GM19193 (cell line): ENCODE data around the gene KCNK3.

ENCODE experiments used
- POLR2A ChIP-seq: IDR thresholded peaks from 4 replicates; pipeline ENCODE4 v1.6.1; 2011; ENCODE audit not compliant: insufficient read depth, insufficient read length; ENCODE audit errors: extremely low read depth

KCNK3 gene

DNA sequence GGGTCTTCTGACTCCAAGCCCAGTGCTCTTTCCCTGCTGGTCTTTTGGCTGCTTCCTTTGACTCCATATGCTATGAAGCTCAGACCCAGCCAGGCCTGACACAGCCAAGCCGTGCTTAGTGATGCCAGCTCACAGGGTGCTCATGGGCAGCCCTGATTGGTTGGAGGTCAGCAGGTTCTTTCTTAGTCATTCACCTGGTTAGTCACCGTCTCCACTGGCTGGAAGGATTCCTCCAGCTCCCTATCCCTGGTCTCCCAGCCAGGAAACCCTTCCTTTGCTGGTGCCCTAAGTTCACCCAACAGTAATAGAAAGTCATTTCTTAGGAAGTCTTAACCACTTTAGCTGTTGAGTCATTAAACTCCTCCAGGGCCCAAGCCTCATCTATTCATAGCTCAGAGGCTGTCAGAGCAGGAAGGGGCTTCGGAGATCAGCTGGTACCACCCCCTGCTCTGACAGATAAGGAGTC lies 3.9 kb downstream of the KCNK3 start:
- no peak for TF ChIP-seq POLR2A

DNA sequence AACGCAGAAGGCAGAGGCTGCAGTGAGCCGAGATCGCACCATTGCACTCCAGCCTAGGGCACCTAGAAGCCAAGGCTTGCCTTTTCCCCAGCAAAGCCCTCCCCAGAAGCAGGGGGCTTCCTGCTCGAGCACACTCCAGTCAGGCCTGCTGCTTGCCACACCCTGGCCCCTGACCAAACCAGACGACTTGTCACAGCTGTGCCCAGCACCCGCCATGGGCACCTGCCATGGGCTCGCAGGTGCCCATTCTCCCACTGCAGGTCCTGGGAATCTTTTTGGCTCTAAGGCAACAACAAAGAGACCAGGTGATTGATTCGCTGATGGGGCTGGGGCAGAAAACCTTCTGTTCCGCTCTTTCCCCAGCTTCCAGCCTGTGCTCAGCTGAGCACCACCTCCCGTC lies 4.9 kb downstream of the KCNK3 start:
- TF ChIP-seq POLR2A, result no peak

DNA sequence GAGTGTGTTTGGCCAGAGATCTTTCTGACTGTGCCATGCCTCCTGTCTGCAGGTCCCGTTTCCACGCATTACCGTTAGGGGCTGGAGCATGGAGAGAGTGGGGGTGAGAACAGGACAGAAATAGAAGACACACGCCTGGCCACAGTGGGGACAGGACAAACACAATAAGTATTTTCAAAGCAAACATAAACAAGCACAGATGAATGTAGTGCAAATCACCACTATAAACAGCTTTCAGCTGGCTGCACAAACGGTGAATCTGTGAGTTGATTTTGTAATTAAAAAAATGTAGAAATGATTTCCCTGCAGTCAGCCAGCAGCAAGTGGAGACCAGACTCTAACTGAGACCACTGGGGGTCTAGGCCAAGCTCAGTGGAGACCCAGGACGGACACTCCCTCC lies 6.8 kb downstream of the KCNK3 start:
- no peak for TF ChIP-seq POLR2A

DNA sequence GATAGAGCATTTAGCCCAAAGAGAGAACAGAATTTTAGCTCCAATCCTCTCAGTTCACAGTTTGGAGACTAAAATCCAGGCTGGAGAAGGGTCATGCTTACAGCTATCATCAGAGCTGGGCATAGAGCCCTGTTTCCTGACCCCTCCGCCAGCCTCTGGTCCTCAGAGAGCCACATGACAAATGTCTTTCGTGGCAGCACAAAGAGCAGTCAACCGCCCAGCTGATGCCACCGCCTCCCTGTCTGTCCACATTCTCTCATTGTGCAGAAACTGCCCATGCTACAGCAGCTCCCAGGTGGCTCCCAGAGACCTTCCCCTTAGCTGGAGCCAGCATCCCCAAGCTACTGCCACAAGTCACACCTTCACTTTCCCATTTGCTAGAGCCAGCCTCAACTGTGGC lies 7.6 kb downstream of the KCNK3 start:
- TF ChIP-seq POLR2A, result no peak

DNA sequence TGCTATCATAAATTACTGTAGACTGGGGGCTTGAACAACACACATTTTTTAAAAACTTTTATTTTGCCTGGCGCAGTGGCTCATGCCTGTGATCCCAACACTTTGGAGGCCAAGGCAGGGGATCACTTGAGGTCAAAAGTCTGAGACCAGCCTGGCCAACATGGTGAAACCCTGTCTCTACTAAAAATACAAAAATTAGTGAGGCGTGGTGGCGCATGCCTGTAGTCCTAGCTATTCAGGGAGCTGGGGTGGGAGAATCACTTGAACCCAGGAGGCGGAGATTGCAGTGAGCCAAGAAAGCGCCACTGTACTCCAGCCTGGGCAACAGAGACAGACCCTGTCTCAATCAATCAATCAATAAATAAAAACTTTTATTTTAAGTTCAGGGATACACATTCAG lies 9.1 kb downstream of the KCNK3 start:
- TF ChIP-seq POLR2A, result no peak

DNA sequence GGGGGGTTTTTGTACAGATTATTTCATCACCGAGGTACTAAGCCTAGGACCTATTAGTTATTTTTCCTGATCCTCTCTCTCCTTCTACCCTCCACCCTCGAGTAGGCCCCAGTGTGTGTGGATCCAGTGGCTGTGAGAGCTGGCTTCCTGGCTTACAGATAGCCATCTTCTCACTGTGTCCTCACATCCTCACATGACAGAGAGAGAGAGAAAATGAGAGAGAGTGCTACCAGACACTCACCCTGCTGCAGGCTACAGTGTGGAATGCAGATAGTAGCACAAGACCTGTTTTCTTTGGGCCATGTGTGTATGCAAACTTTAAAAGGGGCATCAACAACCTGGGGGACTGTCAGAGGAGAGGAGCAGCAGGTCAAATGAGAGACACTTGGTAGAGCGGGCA lies 9.5 kb downstream of the KCNK3 start:
- TF ChIP-seq POLR2A, result no peak

DNA sequence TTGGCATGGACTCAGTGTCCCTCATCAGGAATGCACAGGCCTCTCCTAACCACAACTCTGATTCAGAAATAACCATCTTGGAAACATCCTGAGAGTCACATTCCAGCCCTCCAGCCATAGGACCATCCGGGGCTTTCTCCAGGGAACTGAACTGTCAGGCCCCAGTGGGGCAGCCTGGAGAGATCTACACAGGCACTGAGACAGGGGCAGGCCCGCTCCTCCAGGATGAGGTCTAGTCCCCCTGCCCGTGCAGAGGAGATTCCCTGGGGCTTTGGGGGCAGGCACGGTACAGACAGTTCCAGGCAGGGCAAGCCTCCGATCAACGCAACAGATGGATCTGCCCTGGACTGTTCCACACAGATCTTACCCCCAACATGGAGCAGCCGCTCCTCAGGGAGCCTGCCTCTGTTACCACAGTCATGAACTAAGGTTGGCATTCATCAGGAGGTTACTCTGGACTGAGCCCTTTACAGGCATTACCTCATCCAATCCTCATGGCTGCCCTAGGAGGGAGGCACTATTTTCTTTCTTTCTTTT lies 12.0 kb downstream of the KCNK3 start:
- TF ChIP-seq POLR2A, result no peak

DNA sequence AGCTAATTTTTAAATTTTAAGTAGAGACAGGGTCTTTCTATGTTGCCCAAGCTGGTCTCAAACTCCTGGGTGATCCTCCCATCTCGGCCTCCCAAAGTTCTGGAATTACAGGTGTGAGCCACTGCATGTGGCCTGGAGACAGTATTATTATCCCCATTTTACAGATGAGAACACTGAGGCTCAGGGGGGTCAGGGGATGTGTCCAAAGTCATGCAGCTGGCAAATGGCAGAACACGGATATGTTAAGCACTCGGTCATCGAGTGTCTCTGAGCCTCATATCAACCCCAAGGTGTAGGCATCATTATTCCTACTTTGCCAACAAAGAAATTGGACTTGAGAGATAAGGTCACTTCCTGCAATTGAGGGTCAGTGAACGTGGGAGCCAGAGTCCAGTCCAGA lies 12.6 kb downstream of the KCNK3 start:
- TF ChIP-seq POLR2A, result no peak

DNA sequence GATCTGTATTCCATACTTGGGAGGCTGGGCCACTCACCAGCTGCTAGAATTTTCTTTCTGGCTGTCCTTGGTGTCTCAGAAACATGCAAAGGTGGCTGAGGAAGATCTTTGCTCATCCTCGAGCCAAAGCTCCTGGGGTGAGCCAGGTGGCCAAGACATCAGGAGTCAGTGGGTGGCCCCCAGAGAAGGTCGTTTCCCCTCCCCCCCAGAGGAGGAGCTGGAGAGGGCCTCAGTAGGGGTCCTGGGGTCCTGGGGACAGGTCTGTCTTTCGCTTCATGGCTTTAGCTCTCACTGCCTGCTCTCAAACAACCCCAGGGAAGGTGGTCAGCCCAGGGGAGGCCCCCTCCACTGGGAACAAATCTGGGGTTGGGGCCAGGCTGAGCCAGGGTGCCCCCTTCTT lies 13.6 kb downstream of the KCNK3 start:
- no peak for TF ChIP-seq POLR2A

DNA sequence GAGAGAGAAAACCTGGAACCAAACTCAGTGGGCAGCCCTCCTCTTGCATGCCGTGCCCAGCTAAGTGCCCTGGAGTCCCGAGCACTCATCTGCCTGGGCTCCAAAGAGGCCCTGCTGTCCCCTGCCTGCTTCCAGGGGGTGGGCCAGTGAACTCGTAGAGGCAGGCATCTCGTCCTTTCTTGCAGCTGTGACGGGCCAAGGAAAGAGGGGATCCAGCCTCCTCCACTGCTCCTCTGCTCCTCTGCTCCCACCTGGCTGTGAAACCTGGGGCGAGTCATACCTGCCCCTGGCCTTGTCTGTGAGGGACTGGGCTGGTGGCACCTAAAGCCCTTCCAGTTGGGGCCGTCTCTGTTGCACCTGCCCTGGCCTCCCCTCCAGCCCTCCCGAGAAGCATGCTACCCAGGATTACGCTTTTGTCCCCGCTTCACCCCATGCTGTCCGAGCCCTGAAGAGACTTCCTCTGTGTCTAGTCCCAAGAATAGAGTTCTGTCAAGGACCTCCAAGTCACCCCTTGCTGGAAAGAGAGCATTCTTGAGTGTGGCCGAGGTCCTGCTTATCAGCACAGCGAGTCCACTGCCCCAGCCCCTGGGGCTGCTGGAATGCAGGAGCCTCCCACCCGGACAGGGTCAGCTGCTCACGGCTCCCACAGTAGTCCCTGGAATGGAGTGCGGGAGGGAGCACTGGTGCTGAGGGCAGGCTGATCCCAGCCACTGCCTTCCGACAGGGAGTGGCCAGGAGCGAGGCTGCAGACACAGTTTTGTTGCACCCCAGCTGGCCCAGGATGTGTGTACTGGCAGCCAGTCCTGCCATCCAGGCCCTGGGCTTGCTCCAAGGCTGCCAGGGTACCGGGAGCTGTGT lies 14.3 kb downstream of the KCNK3 start:
- TF ChIP-seq POLR2A, result no peak

DNA sequence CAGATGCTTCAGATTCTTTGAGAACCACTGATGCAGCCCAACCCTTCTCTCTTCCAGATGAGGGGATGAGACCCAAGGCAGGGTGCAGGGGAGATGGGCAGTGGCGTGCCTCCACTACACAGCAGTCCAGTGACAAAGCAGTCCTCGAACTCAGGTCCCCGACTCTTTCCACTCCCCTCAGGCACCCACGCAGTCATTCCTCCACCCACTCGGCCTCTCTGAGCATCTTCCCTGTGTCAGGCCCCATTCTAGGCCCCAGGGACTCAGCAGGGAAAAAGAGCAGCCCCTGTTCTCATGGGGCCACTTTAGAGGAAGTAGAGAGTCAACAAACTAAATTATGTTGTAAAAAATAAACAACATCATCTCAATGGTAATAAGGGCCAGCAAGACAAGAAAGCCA lies 15.2 kb downstream of the KCNK3 start:
- TF ChIP-seq POLR2A, result no peak

DNA sequence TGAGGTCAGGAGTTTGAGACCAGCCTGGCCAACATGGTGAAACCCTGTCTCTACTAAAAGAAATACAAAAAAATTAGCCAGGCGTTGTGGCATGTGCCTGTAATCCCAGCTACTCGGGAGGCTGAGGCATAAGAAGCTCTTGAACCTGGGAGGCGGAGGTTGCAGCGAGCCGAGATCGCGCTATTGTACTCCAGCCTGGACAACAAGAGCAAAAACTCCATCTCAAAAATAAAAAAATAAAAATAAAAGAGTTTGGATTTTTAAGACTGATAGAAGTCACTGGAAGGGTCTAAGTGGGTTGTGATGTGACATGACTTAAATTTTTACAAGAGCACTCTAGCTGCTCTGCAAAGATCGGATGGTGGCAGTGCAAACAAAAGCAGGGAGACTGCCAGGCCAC lies 15.9 kb downstream of the KCNK3 start:
- no peak for TF ChIP-seq POLR2A

DNA sequence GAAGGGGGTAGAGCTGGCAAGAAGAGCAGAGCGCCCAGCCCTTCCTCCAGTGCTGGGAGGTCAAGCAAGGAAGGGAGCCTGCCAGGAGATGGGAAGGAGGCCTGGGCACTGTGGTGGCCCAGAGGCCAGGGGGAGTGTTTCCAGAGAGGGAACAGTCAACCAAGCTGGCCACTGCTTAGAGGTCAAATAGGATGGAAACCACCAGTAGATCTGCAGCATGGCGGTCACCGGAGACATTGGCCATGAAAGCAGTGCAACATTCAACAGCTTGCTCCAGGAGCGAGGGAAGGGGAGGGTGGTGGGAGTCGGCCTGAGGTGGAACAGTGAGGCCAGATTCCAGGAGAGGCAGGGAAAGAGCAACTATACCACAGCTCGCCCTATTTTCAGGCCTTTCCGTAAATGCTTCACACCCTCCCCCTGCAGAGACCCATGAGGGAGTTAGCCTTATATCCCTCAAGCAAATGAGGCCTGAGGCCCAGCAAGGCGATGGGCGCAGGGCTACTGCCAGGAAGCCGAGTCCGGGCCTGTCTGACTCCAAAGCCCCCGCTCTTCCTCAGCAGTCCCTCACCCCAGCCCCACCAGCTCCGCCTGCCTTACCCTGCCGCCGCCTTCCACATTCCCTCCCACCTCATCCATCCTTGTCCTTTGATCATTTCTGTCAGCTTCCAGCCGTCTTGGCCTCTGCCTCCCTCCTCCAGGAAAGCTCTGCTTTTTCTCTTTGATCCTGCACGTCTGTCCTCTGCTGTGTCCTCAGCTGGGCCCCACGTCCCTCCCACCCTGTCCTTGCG lies 17.0 kb downstream of the KCNK3 start:
- TF ChIP-seq POLR2A, result no peak

DNA sequence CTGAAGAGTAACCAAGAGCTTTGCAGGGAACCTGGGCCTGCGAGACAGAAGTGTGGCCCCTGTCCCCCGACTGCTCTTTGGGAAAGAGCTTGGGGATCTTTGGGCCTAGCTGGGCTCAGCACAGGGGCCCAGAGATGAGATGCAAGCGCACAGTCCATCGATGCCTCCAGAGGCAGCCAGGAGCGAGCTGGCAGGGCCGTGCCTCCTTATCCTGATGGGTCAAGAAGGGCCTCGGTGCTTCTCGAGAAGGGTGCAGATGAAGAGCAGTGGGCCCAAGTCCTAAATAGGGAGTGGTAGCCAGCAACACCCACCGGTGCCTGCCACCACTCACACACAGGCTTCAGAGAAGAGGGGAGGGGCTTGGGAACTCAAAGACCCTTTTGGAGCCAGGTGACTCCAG lies 17.6 kb downstream of the KCNK3 start:
- TF ChIP-seq POLR2A, result no peak

DNA sequence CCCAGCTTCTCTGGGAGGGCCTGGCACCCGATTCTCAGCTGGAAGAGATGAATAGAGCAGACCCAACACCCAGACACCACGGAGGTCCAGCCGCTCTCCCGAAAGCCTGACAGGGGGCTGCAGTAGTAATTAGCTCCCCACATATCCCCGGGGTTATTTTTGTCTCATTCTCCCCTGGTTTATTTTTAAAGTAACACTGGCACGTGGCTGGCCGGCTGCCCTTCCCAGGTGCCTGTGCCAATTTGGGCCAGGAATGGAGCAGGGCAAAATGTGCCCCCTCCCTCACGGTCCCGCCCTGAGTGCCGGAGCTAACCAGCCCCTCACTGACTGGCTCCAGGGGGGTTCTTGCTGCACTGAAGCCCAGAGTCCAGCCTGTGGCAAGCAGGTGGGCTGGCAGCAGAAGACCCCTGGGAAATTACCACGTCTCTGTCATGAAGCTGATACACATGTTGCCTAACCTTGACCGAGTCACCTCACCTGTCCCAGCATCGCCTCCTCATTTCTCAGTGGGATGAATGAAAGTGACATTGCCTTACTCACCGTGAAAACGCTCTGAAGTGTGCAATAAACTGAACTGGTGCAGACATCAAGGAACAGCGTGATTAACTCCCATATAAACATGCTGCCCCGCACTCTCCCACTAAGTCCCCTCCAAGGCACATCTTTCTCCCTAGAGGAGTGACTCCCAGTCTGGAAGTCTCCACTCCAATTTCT lies 18.4 kb downstream of the KCNK3 start:
- TF ChIP-seq POLR2A, result no peak

DNA sequence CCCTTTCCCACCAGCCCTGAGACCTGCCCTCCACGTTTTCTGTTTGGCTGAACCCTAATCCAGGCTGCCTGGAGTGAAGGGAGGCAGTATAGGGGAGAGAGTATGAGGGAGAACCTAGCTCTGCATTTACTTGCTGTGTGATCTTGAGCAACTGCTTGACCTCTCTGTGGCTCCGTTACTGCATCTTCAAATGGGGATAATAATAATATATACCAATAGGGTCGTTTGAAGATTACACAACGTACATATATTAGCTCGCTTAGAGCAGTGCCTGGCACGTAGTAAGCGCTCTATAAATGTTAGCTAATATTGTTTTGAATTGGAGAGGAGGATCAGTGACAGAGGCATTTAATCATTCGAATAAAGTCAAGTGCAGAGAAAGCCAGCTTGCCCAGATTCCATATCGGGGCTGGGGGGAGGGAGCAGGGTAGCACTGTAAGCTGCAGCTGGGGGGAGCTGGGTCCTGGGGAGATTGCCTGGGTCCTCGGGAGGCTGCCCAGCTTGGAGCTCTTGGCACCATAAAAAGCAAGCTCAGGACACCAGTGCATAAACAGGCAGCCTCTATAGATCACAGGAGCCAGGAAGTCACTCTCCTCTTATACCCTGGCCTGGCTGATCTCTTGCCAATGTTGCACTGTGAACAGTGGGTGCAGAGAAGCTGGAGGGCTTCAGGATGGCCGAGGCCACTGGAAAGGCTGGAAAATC lies 19.1 kb downstream of the KCNK3 start:
- no peak for TF ChIP-seq POLR2A
